Activated naive CD4-positive, alpha-beta T cell treated with anti-CD3 and anti-CD28 coated beads, Interleukin-2, amount 50 U/mL, for 72 hours (primary cell): Measurements from ENCODE around the gene FAM149A. TPM values are rescaled to one million over a fixed set of nuclear protein-coding genes. Genes with fewer than 3 reads are reported as not detected.

Experiments
- ATAC-seq, 2 donors: fragments of 150-1000 bp; cut with Tn5 transposase; 2 replicates each; pipeline ENCODE4 v1.10.0; 2021; ENCODE audit warnings: mild to moderate bottlenecking in 2 of 2, moderate library complexity in 2 of 2
- DNase-seq, 2 donors: peaks; one replicate each; pipeline ENCODE4 v3.0.0; 2021 to 2022; ENCODE audit warnings: low spot score in 2 of 2
- H3K27ac Mint-ChIP-seq, 2 donors: one replicate each; pipeline ENCODE4 v1.8.0; 2022; ENCODE audit warnings: mild to moderate bottlenecking in 2 of 2, mixed read lengths in 2 of 2
- H3K36me3 Mint-ChIP-seq, 2 donors: one replicate each; pipeline ENCODE4 v1.8.0; 2022; ENCODE audit warnings: mixed read lengths in 2 of 2
- H3K9me3 Mint-ChIP-seq, 2 donors: one replicate each; pipeline ENCODE4 v1.8.0; 2022; ENCODE audit warnings: mixed read lengths in 2 of 2
- total RNA-seq, 2 donors: library from RNA; stranded (reverse); gene quantifications; one replicate each; pipeline ENCODE4 v1.2.3, GENCODE V29; 2022

FAM149A gene
- total RNA-seq, 2 donors from 2014 or later: 0.97 to 5.1 TPM

DNA sequence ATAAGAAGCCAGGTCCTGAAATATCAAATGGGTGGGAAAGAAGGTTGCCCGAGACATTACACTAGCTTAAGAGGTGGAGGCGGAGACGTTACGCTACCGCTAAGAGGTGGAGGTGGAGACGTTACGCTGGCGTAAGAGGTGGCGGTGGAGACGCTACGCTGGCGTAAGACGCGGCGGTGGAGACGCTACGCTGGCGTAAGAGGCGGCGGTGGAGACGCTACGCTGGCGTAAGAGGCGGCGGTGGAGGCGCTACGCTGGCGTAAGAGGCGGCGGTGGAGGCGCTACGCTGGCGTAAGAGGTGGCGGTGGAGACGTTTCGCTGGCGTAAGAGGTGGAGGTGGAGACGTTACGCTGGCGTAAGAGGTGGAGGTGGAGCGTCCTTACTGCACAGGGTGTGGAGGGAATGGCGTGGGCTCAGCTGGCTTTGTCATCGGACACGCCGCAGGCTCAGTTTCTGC lies 99.6 kb downstream of the FAM149A start:
- Mint-ChIP-seq H3K27ac (no peak overlapping the region), H3K36me3 (peaks cover 7% of the 10 kb centered on the region in 2 donors)
- no peak for ATAC-seq

DNA sequence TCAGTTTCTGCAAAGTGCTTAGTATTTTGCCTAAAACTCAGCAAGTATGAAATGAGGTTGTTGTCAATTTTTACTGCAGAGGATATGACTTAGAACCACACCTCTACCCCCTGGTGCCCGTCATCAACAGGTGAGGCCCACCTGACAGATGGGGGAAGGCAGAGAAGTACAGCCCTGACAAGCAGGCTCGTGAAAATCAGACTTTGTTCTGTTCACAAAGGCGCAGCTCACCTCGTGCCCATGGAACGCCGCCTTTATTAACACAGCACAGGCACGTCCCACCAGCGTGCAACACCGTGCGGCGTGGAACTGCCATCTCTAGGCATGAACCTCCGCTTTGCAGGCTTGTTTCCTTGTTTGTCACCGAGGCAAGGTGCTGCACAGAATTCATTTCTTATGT lies 100.2 kb downstream of the FAM149A start:
- Mint-ChIP-seq H3K9me3 (peaks cover 8 to 14% of the 10 kb centered on the region in 2 donors), H3K36me3 (peaks cover 13% of the 10 kb centered on the region in 2 donors), H3K27ac (no peak overlapping the region)
- DNase-seq (no peak), ATAC-seq (no peak)

More for the DNA sequence above, 99.6 kb downstream of the FAM149A start:
- no peak for DNase-seq
- H3K9me3 Mint-ChIP-seq: peaks cover 8 to 10% of the 10 kb centered on the region in 2 donors

GRCh38 chr4:186205156-186205555 lies 100.7 kb downstream of the FAM149A start:
- no peak overlapping the region for H3K27ac Mint-ChIP-seq
- ATAC-seq: no peak
- DNase-seq: no peak
- H3K36me3 Mint-ChIP-seq: peaks cover 15% of the 10 kb centered on the region in 2 donors
- peaks cover 8 to 14% of the 10 kb centered on the region in 2 donors for H3K9me3 Mint-ChIP-seq

DNA sequence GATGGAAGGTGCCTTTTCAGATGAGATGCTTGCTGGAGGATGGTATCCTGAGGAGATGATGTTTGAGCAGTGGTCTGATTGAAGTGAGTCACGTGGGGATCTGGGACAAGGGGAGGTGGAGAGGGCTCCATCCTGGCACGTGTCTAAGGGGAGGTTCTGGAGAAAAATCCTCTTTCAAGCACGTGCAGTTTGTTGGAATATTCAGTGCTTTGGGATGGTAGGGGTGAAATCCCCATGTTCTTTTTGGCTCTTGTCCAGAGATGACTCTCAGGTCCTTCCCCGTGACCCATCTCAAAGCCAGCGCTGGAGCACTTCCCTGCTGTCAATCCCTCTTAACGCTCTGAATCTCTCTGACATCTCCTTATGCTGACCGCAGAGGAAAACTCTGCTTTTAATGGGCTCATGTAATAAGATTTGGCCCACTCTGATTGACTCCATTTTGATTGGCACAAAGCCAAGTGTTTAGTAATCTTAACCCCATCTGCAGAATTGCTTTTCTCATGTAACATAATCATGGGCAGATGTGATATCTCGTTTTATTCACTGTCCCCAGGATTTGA lies 112.0 kb downstream of the FAM149A start:
- Mint-ChIP-seq H3K36me3 (peaks cover 0 to 4% of the 10 kb centered on the region in 2 donors), H3K9me3 (peaks cover 0 to 9% of the 10 kb centered on the region in 2 donors), H3K27ac (no peak overlapping the region)
- ATAC-seq (no peak), DNase-seq (no peak)

- Mint-ChIP-seq H3K27ac (no peak overlapping the region), H3K36me3 (peaks cover 1 to 8% of the 10 kb centered on the region in 2 donors), H3K9me3 (peaks cover 0 to 9% of the 10 kb centered on the region in 2 donors)
- DNase-seq (no peak), ATAC-seq (no peak)
These were observed 113.3 kb downstream of the FAM149A start for GRCh38 chr4:186217733-186218293.

GRCh38 chr4:186221624-186222023 lies 117.1 kb downstream of the FAM149A start:
- no peak for DNase-seq
- H3K9me3 Mint-ChIP-seq: peaks cover 16 to 19% of the 10 kb centered on the region in 2 donors

More at GRCh38 chr4:186221624-186222023, 117.1 kb downstream of the FAM149A start:
- no peak for ATAC-seq
- H3K36me3 Mint-ChIP-seq: peaks cover 30 to 36% of the 10 kb centered on the region in 2 donors
- no peak overlapping the region for H3K27ac Mint-ChIP-seq

Other genes with a start within 250 kb of the FAM149A start
- gene TLR3, start 35.5 kb upstream of the FAM149A start, total RNA-seq: under 1 TPM in 1 of 2 donors, not detected in 1; 0.10 TPM
- 1 to 10 TPM in 1 of 2 donors, under 1 TPM in 1; 0.36 to 6.1 TPM for gene CYP4V2, start 86.9 kb downstream of the FAM149A start, total RNA-seq
- gene KLKB1, start 122.8 kb downstream of the FAM149A start, total RNA-seq: under 1 TPM in 1 of 2 donors, not detected in 1; 0.45 TPM
- gene F11, start 161.5 kb downstream of the FAM149A start, total RNA-seq: not detected